ENCODE measurements around the gene SYT15. TPM values are rescaled to one million over a fixed set of nuclear protein-coding genes. Genes with fewer than 3 reads are reported as not detected.
"Not testable (repeated sequence)": the region's sequence is repeated elsewhere in the genome, so short reads cannot be mapped to it uniquely, and the experiment has no call there.

SYT15 gene
- 1.2 and 1.4 TPM in 2 replicates for total RNA-seq (2013; cell fraction: nucleolus; rRNA removed)
- total RNA-seq (2014; rRNA removed) (0.05 and 0.17 TPM in 2 replicates), total RNA-seq (2014; rRNA removed; fragmentation: Illumina TruSeq; extraction: Trizol) (0.13 and 0.18 TPM in 2 replicates), total RNA-seq (2021) (0.51 and 0.56 TPM in 2 replicates), polyA plus RNA-seq (2011; rRNA removed) (0.67 and 0.98 TPM in 2 replicates), polyA plus RNA-seq (2014; fragmentation: Illumina TruSeq; extraction: Trizol) (0.06 and 0.14 TPM in 2 replicates), polyA plus RNA-seq (2014; fragmentation: Nextera tagmentation; extraction: Ambion mirVana) (under 1 TPM; 0.03 to 0.04 TPM), polyA plus RNA-seq (2014; rRNA removed) (0.09 and 0.20 TPM in 2 replicates), polyA plus RNA-seq (2016; fragmentation: Nextera tagmentation; extraction: Ambion mirVana) (under 1 TPM; 0.17 to 0.29 TPM), polyA minus RNA-seq (2011; rRNA and poly(A)+ RNA removed) (0.59 and 1.0 TPM in 2 replicates), Bru-seq, nascent RNA (percentile 6 among the genes with signal in this experiment), BruChase-seq, experiment 1, labeled RNA remaining after a 6-hour chase (percentile 7 among the genes with signal in this experiment), BruChase-seq, experiment 2, labeled RNA remaining after a 2-hour chase (not detected)
- polyA plus RNA-seq (2011; ENCODE audit: low read depth) = 0.05 TPM
- 0.32 and 0.36 TPM in 2 replicates for polyA plus RNA-seq (2011; cell fraction: cytosol; rRNA removed)
- 0.63 and 0.73 TPM in 2 replicates for polyA plus RNA-seq (2011; cell fraction: nucleus; rRNA removed)
- 0.09 and 0.15 TPM in 2 replicates for polyA plus RNA-seq (2012)
- not detected in 2 replicates for polyA minus RNA-seq (2011; cell fraction: cytosol; rRNA and poly(A)+ RNA removed)
- 0.48 and 2.5 TPM in 2 replicates for polyA minus RNA-seq (2011; cell fraction: nucleus; rRNA and poly(A)+ RNA removed)
- long read RNA-seq, experiment 1 = 0 reads
- long read RNA-seq, experiment 2 = 0 reads

DNA sequence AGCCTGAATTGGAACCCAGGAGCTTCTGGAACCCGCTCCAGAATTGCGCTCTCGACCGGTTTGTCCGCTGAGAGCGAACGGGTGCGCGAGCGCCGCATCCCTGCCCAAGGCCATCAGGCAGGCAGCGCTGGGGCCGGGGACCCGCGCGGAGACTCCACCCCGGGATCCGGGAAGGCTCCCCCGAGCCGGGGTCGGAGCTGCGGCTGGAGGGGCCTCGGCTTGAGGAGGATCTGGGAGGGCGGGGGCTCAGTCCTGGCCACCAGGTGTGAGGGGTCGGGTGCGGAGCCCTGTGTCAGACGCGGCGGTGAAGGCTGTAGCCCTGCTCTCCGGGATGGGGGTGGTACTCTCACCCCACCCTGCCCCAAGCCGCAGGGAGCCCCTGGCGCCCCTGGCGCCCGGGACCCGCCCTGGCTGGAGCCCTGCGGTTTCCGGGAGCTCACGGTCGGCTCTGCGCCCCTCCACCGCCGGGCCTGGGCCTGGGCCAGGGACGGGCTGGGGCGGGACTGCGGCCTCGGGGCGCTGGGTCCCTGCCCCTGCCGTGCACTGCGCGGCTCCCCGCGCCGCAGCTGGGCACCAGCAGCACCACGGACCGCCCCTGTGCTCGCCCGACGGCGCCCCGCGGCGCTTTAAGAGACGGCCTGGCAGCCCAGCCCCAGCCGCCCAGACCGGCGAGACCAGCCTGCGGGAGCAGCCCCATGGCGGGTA, at the start of gene SYT15:
Gene SYT15 (plus strand): TSS at position 655 of the 705 bp plus-strand sequence. CDS start 41 bp downstream, at position 696.
- H3K79me2 ChIP-seq (ENCODE audit: control insufficient read depth, insufficient read depth, low read length); FAIRE-seq; SMC1A ChIA-PET (ENCODE audit: uncharacterized antibody, unreplicated experiment); H3K36me3 ChIP-seq (ENCODE audit: control insufficient read depth in 2 of 2, insufficient read depth in 2 of 2, low read length in 1 of 2); DNase-seq (ENCODE audit: low read depth, low spot score); H3K4me1 ChIP-seq (ENCODE audit: control insufficient read depth, insufficient read depth, low read length); intact Hi-C loops (cut with micrococcal nuclease; ENCODE audit: unreplicated experiment); H3K27me3 ChIP-seq (replicated peaks in 1 of 2; ENCODE audit: control insufficient read depth in 2 of 2, insufficient read depth in 2 of 2, low read length in 1 of 2); ATAC-seq; BruUV-seq (replicated peaks); H3K9me3 ChIP-seq (replicated peaks; ENCODE audit: control insufficient read depth, insufficient read depth, low read length); H3K4me3 ChIP-seq; RAD21 ChIA-PET (ENCODE audit: unreplicated experiment); CTCF ChIA-PET; POLR2A ChIA-PET; H4K20me1 ChIP-seq (ENCODE audit: control insufficient read depth, insufficient read depth); H2AFZ ChIP-seq (ENCODE audit: control insufficient read depth, low read depth, low read length); in situ Hi-C loops (cut with MboI); H3K27ac ChIP-seq (ENCODE audit: control insufficient read depth, insufficient read depth); H3K9ac ChIP-seq (ENCODE audit: control insufficient read depth, insufficient read depth, low read length); H3K4me2 ChIP-seq (ENCODE audit: control insufficient read depth, insufficient read depth): not testable (repeated sequence)
- 55% methylated on average over 21 of the region's 68 CpGs for WGBS (ENCODE audit: insufficient coverage, insufficient replicate concordance, low lambda C conversion rate, missing lambda C conversion rate)

DNA sequence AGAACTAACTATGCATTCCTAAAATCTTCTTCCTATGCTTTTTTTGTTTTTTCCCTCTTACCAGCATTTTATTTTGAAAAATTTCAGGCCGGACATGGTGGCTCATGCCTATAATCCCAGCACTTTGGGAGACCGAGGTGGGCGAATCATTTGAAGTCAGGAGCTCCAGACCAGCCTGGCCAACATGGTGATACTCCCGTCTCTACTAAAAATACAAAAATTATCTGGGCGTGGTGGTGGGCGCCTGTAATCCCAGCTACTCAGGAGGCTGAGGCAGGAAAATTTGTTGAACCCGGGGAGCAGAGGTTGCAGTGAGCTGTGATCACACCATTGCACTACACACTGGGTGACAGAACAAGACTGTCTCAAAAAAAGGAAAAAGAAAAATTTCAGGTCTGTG, 49.2 kb upstream of the SYT15 start:
- FAIRE-seq; SMC1A ChIA-PET (ENCODE audit: uncharacterized antibody, unreplicated experiment); H3K36me3 ChIP-seq (ENCODE audit: control insufficient read depth in 2 of 2, insufficient read depth in 2 of 2, low read length in 1 of 2); H4K20me1 ChIP-seq (ENCODE audit: control insufficient read depth, insufficient read depth); H3K4me3 ChIP-seq; CTCF ChIA-PET; H3K4me1 ChIP-seq (ENCODE audit: control insufficient read depth, insufficient read depth, low read length); BruUV-seq (replicated peaks); H2AFZ ChIP-seq (ENCODE audit: control insufficient read depth, low read depth, low read length); H3K27me3 ChIP-seq (replicated peaks in 1 of 2; ENCODE audit: control insufficient read depth in 2 of 2, insufficient read depth in 2 of 2, low read length in 1 of 2); DNase-seq (ENCODE audit: low read depth, low spot score); RAD21 ChIA-PET (ENCODE audit: unreplicated experiment); POLR2A ChIA-PET; H3K79me2 ChIP-seq (ENCODE audit: control insufficient read depth, insufficient read depth, low read length); H3K9ac ChIP-seq (ENCODE audit: control insufficient read depth, insufficient read depth, low read length); H3K27ac ChIP-seq (ENCODE audit: control insufficient read depth, insufficient read depth); in situ Hi-C loops (cut with MboI); H3K9me3 ChIP-seq (replicated peaks; ENCODE audit: control insufficient read depth, insufficient read depth, low read length); H3K4me2 ChIP-seq (ENCODE audit: control insufficient read depth, insufficient read depth); ATAC-seq: not testable (repeated sequence)
- intact Hi-C loops (cut with micrococcal nuclease; ENCODE audit: unreplicated experiment) = loop anchor here (10.0 kb wide), 1 partner anchor 305 kb away; no protein-coding TSS in a partner anchor
- 41% methylated on average over 7 of the region's 7 CpGs for whole genome bisulfite sequencing (ENCODE audit: insufficient coverage, insufficient replicate concordance, low lambda C conversion rate, missing lambda C conversion rate)
